ENCODE measurements around the gene PCMT1. TPM values are rescaled to one million over a fixed set of nuclear protein-coding genes. Genes with fewer than 3 reads are reported as not detected.
A peak's percentile ranks its signal among the peaks of the same experiment; 100 is the strongest.

Gene PCMT1
- total RNA-seq, 1 donor from 2014 or later: 63.1 TPM

GRCh38 chr6:149831308-149831820 lies 81.8 kb downstream of the PCMT1 start:
- Mint-ChIP-seq H3K4me1 (ENCODE audit: low read depth) (peaks cover 13% of the 10 kb centered on the region), H3K27me3 (no peaks in the 10 kb centered on the region), H3K27ac (peak overlapping the region; percentile 86), H3K4me3 (ENCODE audit: low read depth) (no peak overlapping the region), H3K36me3 (ENCODE audit: insufficient read depth) (peaks cover 19% of the 10 kb centered on the region), H3K9me3 (ENCODE audit: low read depth) (no peaks in the 10 kb centered on the region)
- DNase-seq (ENCODE audit: low spot score, unreplicated experiment): no peak
- TF ChIP-seq, protein P1, sequence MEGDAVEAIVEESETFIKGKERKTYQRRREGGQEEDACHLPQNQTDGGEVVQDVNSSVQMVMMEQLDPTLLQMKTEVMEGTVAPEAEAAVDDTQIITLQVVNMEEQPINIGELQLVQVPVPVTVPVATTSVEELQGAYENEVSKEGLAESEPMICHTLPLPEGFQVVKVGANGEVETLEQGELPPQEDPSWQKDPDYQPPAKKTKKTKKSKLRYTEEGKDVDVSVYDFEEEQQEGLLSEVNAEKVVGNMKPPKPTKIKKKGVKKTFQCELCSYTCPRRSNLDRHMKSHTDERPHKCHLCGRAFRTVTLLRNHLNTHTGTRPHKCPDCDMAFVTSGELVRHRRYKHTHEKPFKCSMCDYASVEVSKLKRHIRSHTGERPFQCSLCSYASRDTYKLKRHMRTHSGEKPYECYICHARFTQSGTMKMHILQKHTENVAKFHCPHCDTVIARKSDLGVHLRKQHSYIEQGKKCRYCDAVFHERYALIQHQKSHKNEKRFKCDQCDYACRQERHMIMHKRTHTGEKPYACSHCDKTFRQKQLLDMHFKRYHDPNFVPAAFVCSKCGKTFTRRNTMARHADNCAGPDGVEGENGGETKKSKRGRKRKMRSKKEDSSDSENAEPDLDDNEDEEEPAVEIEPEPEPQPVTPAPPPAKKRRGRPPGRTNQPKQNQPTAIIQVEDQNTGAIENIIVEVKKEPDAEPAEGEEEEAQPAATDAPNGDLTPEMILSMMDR (IDR thresholded peaks at IDR 0.05; ENCODE audit: unreplicated experiment): no peak

DNA sequence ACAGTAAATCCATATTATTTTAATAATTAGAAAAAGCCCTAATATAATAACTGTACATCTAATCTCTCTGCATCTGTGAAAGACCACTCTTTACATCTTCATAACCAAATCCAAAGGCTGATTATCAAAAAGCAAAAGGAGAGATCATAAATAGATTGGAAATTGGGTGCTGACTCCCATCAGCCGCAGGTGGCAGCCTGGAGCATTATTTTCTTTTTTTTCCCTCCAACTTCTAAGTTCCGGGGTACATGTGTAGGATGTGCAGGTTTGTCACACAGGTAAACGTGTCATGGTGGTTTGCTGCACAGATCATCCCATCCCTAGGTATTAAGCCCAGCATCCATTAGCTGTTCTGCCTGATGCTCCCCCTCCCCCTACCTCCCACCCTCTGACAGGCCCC lies 84.1 kb downstream of the PCMT1 start:
- DNase-seq (ENCODE audit: low spot score, unreplicated experiment): no peak
- TF ChIP-seq, protein P1 (IDR thresholded peaks at IDR 0.05; ENCODE audit: unreplicated experiment): no peak
- Mint-ChIP-seq H3K9me3 (ENCODE audit: low read depth) (no peaks in the 10 kb centered on the region), H3K27me3 (no peaks in the 10 kb centered on the region), H3K4me1 (ENCODE audit: low read depth) (peaks cover 13% of the 10 kb centered on the region), H3K36me3 (ENCODE audit: insufficient read depth) (peaks cover 20% of the 10 kb centered on the region), H3K4me3 (ENCODE audit: low read depth) (no peak overlapping the region), H3K27ac (no peak overlapping the region)

- Mint-ChIP-seq H3K27ac (no peak overlapping the region), H3K36me3 (ENCODE audit: insufficient read depth) (peaks cover 23% of the 10 kb centered on the region), H3K9me3 (ENCODE audit: low read depth) (no peaks in the 10 kb centered on the region), H3K4me3 (ENCODE audit: low read depth) (no peak overlapping the region), H3K4me1 (ENCODE audit: low read depth) (peaks cover 13% of the 10 kb centered on the region), H3K27me3 (no peaks in the 10 kb centered on the region)
- TF ChIP-seq, protein P1 (IDR thresholded peaks at IDR 0.05; ENCODE audit: unreplicated experiment): peak; percentile 89
- DNase-seq (ENCODE audit: low spot score, unreplicated experiment): peak; percentile 53
Measured at GRCh38 chr6:149834513-149835481, 85.3 kb downstream of the PCMT1 start.

DNA sequence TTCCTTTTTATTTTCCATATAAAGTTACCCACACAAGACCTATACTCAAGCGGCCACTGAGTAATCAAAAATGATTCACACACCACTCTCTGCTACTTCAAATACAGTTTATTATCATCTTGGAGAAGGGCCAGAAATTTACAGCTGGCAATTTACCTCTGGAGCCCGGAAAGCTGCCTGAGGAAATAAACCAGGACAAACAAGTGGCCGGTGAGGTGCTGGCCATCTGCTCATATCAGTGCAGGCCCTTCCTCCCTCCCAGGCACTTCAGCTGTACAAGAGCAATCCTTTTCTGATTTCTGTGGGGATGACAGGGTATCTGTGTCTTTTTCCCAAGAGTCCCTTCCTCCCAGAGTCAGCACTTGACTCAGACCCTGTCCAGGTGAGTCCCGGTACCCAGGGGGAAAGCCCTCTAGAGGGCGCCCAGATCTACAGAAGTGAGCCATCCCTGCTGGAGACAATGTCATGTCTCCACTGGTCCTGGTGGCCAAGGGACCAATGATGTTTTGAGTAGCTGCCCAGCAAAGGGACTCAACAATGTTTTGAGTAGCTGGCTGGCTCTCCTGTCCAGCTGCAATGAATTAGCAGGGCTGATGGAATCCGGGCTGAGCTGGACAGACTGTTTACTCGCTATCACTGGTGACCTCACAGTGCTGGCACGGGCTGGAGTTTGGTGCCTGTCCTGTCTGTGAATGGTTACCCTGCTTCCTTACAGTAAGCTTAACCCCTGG lies 91.0 kb downstream of the PCMT1 start:
- H3K9me3 Mint-ChIP-seq (ENCODE audit: low read depth): no peaks in the 10 kb centered on the region
- H3K4me1 Mint-ChIP-seq (ENCODE audit: low read depth): no peaks in the 10 kb centered on the region
- H3K27ac Mint-ChIP-seq: no peak overlapping the region
- H3K36me3 Mint-ChIP-seq (ENCODE audit: insufficient read depth): peaks cover 26% of the 10 kb centered on the region
- H3K4me3 Mint-ChIP-seq (ENCODE audit: low read depth): no peak overlapping the region
- peaks cover 3% of the 10 kb centered on the region for H3K27me3 Mint-ChIP-seq
- DNase-seq (ENCODE audit: low spot score, unreplicated experiment): peak; percentile 27
- TF ChIP-seq, protein P1 (IDR thresholded peaks at IDR 0.05; ENCODE audit: unreplicated experiment): peak; percentile 61

DNA sequence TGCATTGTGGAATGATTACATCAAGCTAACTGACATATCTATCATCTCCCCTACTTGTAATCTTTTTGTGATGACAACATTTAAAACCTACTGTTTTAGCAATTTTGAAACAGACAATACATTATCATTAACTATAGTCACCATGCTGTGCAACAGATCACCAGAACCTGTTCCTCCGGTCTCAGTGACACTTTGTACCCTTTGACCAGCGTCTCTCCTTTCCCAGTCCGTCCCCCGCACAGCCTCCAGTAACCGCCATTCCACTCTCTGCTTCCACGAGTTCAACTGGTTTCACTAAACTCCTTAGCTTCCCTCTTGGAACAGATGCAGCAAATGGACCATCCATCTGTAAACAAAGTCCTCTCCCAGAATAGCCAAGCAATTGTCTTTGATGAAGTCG lies 92.8 kb downstream of the PCMT1 start:
- Mint-ChIP-seq H3K36me3 (ENCODE audit: insufficient read depth) (peaks cover 20% of the 10 kb centered on the region), H3K4me1 (ENCODE audit: low read depth) (peaks cover 2% of the 10 kb centered on the region), H3K4me3 (ENCODE audit: low read depth) (no peak overlapping the region), H3K27ac (no peak overlapping the region), H3K9me3 (ENCODE audit: low read depth) (no peaks in the 10 kb centered on the region), H3K27me3 (peaks cover 3% of the 10 kb centered on the region)
- DNase-seq (ENCODE audit: low spot score, unreplicated experiment): no peak
- TF ChIP-seq, protein P1 (IDR thresholded peaks at IDR 0.05; ENCODE audit: unreplicated experiment): no peak

All from progenitor cell of endocrine pancreas (in vitro differentiated cells).